ENCODE results near the gene CYLC1.

GRCh38 chrX:83916525-83916924, 55.6 kb downstream of the CYLC1 start:
- TF ChIP-seq EZH2 (IDR thresholded peaks at IDR 0.05) (no peak), POLR2AphosphoS5 (IDR thresholded peaks at IDR 0.05; ENCODE audit: borderline replicate concordance, low read depth, low read length) (no peak)
